Measurements from ENCODE around the gene SAP25.
"Not testable (repeated sequence)": the region's sequence is repeated elsewhere in the genome, so short reads cannot be mapped to it uniquely, and the experiment has no call there.

SAP25 gene

GRCh38 chr7:100568176-100568895 is 5.4 kb downstream of the SAP25 start:
- no peak for TF ChIP-seq CTCF (conservative IDR thresholded peaks at IDR 0.05; ENCODE audit: low read depth)
- DNase-seq (ENCODE audit: low spot score): no peak
- ChIA-PET CTCF (interaction anchor here (0.7 to 1.1 kb wide), 4 partner anchors 8 to 98 kb away, joined by 3 to 4 read pairs (median 4); no protein-coding TSS in a partner anchor), POLR2A (ENCODE audit: low non-redundant PET) (interaction anchor here (0.6 kb wide), 1 partner anchor 255 kb away, joined by 5 read pairs; no protein-coding TSS in a partner anchor)
- peak overlapping the region; percentile 46 for H3K27ac ChIP-seq

GRCh38 chr7:100567751-100568175 is 5.9 kb downstream of the SAP25 start:
- ChIA-PET POLR2A (ENCODE audit: low non-redundant PET) (no interaction called here), CTCF (no interaction called here)
- no peak for TF ChIP-seq CTCF (conservative IDR thresholded peaks at IDR 0.05; ENCODE audit: low read depth)
- DNase-seq (ENCODE audit: low spot score): no peak
- H3K27ac ChIP-seq: peak overlapping the region; percentile 46

GRCh38 chr7:100567031-100567730 is 6.5 kb downstream of the SAP25 start:
- H3K27ac ChIP-seq: peak overlapping the region; percentile 46
- DNase-seq (ENCODE audit: low spot score): no peak
- no peak for TF ChIP-seq CTCF (conservative IDR thresholded peaks at IDR 0.05; ENCODE audit: low read depth)
- ChIA-PET CTCF (no interaction called here), POLR2A (ENCODE audit: low non-redundant PET) (no interaction called here)

- POLR2A ChIA-PET (ENCODE audit: low non-redundant PET): no interaction called here
- DNase-seq (ENCODE audit: low spot score): no peak
- CTCF ChIA-PET: no interaction called here
- no peak for TF ChIP-seq CTCF (conservative IDR thresholded peaks at IDR 0.05; ENCODE audit: low read depth)
- H3K27ac ChIP-seq: peak overlapping the region; percentile 46
Measured at GRCh38 chr7:100566018-100566531, 7.6 kb downstream of the SAP25 start.

GRCh38 chr7:100565133-100565571 is 8.5 kb downstream of the SAP25 start:
- no peak for TF ChIP-seq CTCF (conservative IDR thresholded peaks at IDR 0.05; ENCODE audit: low read depth)
- H3K27ac ChIP-seq: peak overlapping the region; percentile 46
- POLR2A ChIA-PET (ENCODE audit: low non-redundant PET): no interaction called here
- CTCF ChIA-PET: interaction anchor here (0.5 to 2.4 kb wide), 10 partner anchors 9 to 550 kb away, joined by 3 to 11 read pairs (median 4); partner anchors contain the start of genes POP7, SLC12A9 and ZKSCAN1
- DNase-seq (ENCODE audit: low spot score): no peak

GRCh38 chr7:100564405-100564804 is 9.3 kb downstream of the SAP25 start:
- CTCF ChIA-PET: interaction anchor here (0.5 to 2.4 kb wide), 16 partner anchors 10 to 311 kb away, joined by 3 to 11 read pairs (median 4); partner anchors contain the start of genes SLC12A9 and SRRT
- DNase-seq (ENCODE audit: low spot score): not testable (repeated sequence)
- POLR2A ChIA-PET (ENCODE audit: low non-redundant PET): interaction anchor here (0.7 kb wide), 1 partner anchor 22 kb away, joined by 4 read pairs; the partner anchor contains the start of genes FBXO24 and LRCH4
- H3K27ac ChIP-seq: peak overlapping the region; percentile 46
